ENCODE measurements around the gene FNIP2. TPM values are rescaled to one million over a fixed set of nuclear protein-coding genes. Genes with fewer than 3 reads are reported as not detected.
A peak's percentile ranks its signal among the peaks of the same experiment; 100 is the strongest.

Gene FNIP2
- polyA plus RNA-seq, 1 of the 3 experiments (the other 2 are of a cell fraction), result 0.97 TPM

- TF ChIP-seq NRF1 (IDR thresholded peaks at IDR 0.05; ENCODE audit: low read depth, low read length), result no peak
- no peak for TF ChIP-seq ELF1 (IDR thresholded peaks at IDR 0.05)
- no peak for TF ChIP-seq TAF1 (IDR thresholded peaks at IDR 0.05; ENCODE audit: borderline replicate concordance, low read depth, low read length)
- TF ChIP-seq EZH2phosphoT487 (IDR thresholded peaks at IDR 0.05; ENCODE audit: borderline replicate concordance, low read depth), result no peak
- no peak for TF ChIP-seq MXI1 (IDR thresholded peaks at IDR 0.05; ENCODE audit: low read depth, low read length)
- no peak for TF ChIP-seq TCF12 (IDR thresholded peaks at IDR 0.05)
Observed at GRCh38 chr4:158857951-158858350, 89.1 kb downstream of the FNIP2 start (continued).

- no peak for DNase-seq
- ChIA-PET CTCF (interaction anchor here (0.6 to 4.1 kb wide), 10 partner anchors 10 to 588 kb away, joined by 3 to 32 read pairs (median 3); no protein-coding TSS in a partner anchor), POLR2A (no interaction called here)
- peaks cover 25 to 26% of the 10 kb centered on the region in 2 experiments for H3K36me3 ChIP-seq (replicated peaks in 1 of 2; ENCODE audit: control insufficient read depth in 1 of 2, insufficient read depth in 2 of 2, low read length in 1 of 2)
- H4K20me1 ChIP-seq (ENCODE audit: insufficient read depth), result no peaks in the 10 kb centered on the region
- H3K4me3 ChIP-seq (ENCODE audit: low read depth in 2 of 2, low read length in 1 of 2), result no peak overlapping the region
- peaks cover 8% of the 10 kb centered on the region for H3F3A ChIP-seq (replicated peaks; ENCODE audit: insufficient read depth)
- peak overlapping the region; percentile 11; the same call in 1 of the 2 replicates for H2AFZ ChIP-seq (ENCODE audit: low read depth)
- H3K4me1 ChIP-seq (ENCODE audit: control insufficient read depth in 1 of 2, insufficient read depth in 2 of 2, low read depth in 1 of 2, low read length in 1 of 2), result peaks cover 0 to 11% of the 10 kb centered on the region in 2 experiments; a peak in 2 of 4 replicates
- H3K27me3 ChIP-seq (ENCODE audit: insufficient read depth), result no peaks in the 10 kb centered on the region
- H3K9ac ChIP-seq, result no peak overlapping the region
- WGBS (ENCODE audit: low lambda C conversion rate), result 87% methylated on average over 6 of the region's 6 CpGs
- peak overlapping the region in 1 of 2 experiments; percentile 41; a peak in 2 of 4 replicates for H3K27ac ChIP-seq (ENCODE audit: low read depth in 2 of 2, low read length in 1 of 2)
- H3K9me3 ChIP-seq, result no peaks in the 10 kb centered on the region
- no peak overlapping the region for H3K4me2 ChIP-seq
- no peaks in the 10 kb centered on the region for H3K9me2 ChIP-seq
- H3K79me2 ChIP-seq (ENCODE audit: insufficient read depth), result no peaks in the 10 kb centered on the region
- TF ChIP-seq NFIC (IDR thresholded peaks at IDR 0.05; ENCODE audit: borderline replicate concordance) (peak; percentile 24; the same call in 1 of the 2 replicates), FOSL2 (IDR thresholded peaks at IDR 0.05; ENCODE audit: borderline replicate concordance, low read depth) (peak; percentile 58; the same call in 1 of the 2 replicates), TEAD4 (IDR thresholded peaks at IDR 0.05; ENCODE audit: borderline replicate concordance, insufficient read depth) (no peak), MEF2A (IDR thresholded peaks at IDR 0.05; ENCODE audit: borderline replicate concordance, low read depth) (no peak), TAF1 (IDR thresholded peaks at IDR 0.05; ENCODE audit: borderline replicate concordance, low read depth, low read length) (no peak), GATA2 (CRISPR knock-in tag; IDR thresholded peaks at IDR 0.05) (no peak), YY1 (IDR thresholded peaks at IDR 0.05; ENCODE audit: low read depth) (no peak), RXRA (IDR thresholded peaks at IDR 0.05; ENCODE audit: borderline replicate concordance, low read depth) (peak; percentile 56; the same call in 1 of the 2 replicates), FOXJ3 (CRISPR knock-in tag; IDR thresholded peaks at IDR 0.05) (no peak), EP300 (IDR thresholded peaks at IDR 0.05; ENCODE audit: borderline replicate concordance in 1 of 2, low read depth in 1 of 2, low read length in 1 of 2) (no peak), USF1 (IDR thresholded peaks at IDR 0.05; ENCODE audit: borderline replicate concordance, low read depth) (no peak), GABPA (IDR thresholded peaks at IDR 0.05; ENCODE audit: low read depth) (no peak), RCOR1 (IDR thresholded peaks at IDR 0.05; ENCODE audit: low read length) (no peak), POLR2AphosphoS5 (IDR thresholded peaks at IDR 0.05; ENCODE audit: low read depth, low read length) (no peak), USF2 (IDR thresholded peaks at IDR 0.05; ENCODE audit: borderline replicate concordance, low read depth, low read length) (no peak), REST (IDR thresholded peaks at IDR 0.05; ENCODE audit: low read depth, low read length) (no peak), JUND (IDR thresholded peaks at IDR 0.05) (0 out of 2 replicates have a peak, but pooled peaks have one; percentile 19), FOXM1 (IDR thresholded peaks at IDR 0.05; ENCODE audit: low read depth) (no peak), SIN3A (IDR thresholded peaks at IDR 0.05; ENCODE audit: borderline replicate concordance, low read depth, low read length) (no peak), MAX (IDR thresholded peaks at IDR 0.05; ENCODE audit: low read depth) (no peak)
- TF ChIP-seq, protein P1, sequence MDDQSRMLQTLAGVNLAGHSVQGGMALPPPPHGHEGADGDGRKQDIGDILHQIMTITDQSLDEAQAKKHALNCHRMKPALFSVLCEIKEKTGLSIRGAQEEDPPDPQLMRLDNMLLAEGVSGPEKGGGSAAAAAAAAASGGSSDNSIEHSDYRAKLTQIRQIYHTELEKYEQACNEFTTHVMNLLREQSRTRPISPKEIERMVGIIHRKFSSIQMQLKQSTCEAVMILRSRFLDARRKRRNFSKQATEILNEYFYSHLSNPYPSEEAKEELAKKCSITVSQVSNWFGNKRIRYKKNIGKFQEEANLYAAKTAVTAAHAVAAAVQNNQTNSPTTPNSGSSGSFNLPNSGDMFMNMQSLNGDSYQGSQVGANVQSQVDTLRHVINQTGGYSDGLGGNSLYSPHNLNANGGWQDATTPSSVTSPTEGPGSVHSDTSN (IDR thresholded peaks at IDR 0.05), result peak; percentile 9; the same call in 1 of the 2 replicates
Observed at GRCh38 chr4:158858410-158859199, 89.8 kb downstream of the FNIP2 start.

Data from SK-N-SH (cell line).